Adrenal gland (tissue), 5 donors: ENCODE data around the gene AUTS2.

Experiments
- CTCF ChIP-seq, 6 experiments: fragments of 450-650 bp in 4 of 6; fragments of 200-600 bp in 2 of 6; sonication (generic) in 1 of 6; IDR thresholded peaks; 1 replicate in 5 of 6; 2 replicates in 1 of 6; pipeline versions ENCODE4 v1.5.1 to v1.8.0; 2016 to 2021; ENCODE audit warnings: antibody characterized with exemption in 6 of 6, mild to moderate bottlenecking in 2 of 6, moderate library complexity in 1 of 6
- POLR2A ChIP-seq, 2 donors: fragments of 450-650 bp; IDR thresholded peaks; one replicate each; pipeline ENCODE4 v1.6.1; 2017; ENCODE audit warnings: antibody characterized with exemption in 2 of 2, mild to moderate bottlenecking in 2 of 2, moderate library complexity in 1 of 2
- donor health status: DM: no; HTN: no; CAD: no.

DNA sequence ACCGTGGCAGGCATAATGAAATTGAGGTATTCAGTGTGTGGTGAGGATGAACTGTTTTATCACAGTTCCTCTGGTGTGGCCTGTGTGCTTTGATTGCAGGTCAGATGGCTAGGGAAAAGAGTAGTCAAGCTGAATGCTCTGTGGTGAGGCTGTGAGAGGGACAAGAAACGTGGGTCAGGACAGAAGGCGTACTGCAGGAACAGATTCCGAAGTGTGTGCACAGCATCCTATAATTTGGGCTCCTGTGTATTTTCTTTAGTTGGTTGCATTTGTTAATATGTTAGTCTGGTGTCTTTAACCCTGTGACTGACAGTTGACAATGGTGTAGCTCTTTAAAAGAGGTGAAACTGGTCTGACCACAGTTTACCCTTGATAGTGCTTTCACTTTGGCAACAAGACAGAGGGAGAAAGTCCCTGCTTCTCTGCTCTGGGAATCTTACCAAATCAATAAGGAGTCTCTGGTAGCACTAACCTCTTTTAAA, 76.5 kb downstream of the AUTS2 start:
- TF ChIP-seq CTCF (IDR thresholded peaks at IDR 0.05), result no peak
- no peak for TF ChIP-seq POLR2A (IDR thresholded peaks at IDR 0.05)
